ENCODE data around the gene PODN.

The PODN gene

DNA sequence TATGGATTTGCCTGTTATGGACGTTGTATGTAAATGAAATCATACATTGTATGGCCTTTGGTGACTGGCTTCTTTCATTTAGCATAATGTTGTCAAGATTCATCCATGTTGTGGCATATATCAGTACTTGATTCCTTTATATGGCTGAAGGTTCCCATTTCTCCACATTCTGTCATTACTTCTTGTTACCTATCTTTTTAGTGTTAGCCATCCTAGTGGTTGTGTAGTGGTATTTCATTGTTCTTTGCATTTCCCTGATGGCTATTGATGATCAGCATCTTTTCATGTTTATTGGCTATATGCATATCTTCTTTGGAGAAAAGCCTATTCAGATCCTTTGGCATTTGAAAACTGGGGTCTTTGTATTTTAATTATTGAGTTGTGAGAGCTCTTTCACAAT, 39.8 kb upstream of the PODN start:
- TF ChIP-seq BHLHE40 (IDR thresholded peaks at IDR 0.05; ENCODE audit: borderline replicate concordance), result no peak
- no peak for TF ChIP-seq L3MBTL2 (conservative IDR thresholded peaks at IDR 0.05)
- TF ChIP-seq SP1 (IDR thresholded peaks at IDR 0.05), result no peak
- TF ChIP-seq CTBP1 (IDR thresholded peaks at IDR 0.05; ENCODE audit: borderline replicate concordance), result no peak
- no peak for TF ChIP-seq SUZ12 (IDR thresholded peaks at IDR 0.05)
- TF ChIP-seq, protein P1, sequence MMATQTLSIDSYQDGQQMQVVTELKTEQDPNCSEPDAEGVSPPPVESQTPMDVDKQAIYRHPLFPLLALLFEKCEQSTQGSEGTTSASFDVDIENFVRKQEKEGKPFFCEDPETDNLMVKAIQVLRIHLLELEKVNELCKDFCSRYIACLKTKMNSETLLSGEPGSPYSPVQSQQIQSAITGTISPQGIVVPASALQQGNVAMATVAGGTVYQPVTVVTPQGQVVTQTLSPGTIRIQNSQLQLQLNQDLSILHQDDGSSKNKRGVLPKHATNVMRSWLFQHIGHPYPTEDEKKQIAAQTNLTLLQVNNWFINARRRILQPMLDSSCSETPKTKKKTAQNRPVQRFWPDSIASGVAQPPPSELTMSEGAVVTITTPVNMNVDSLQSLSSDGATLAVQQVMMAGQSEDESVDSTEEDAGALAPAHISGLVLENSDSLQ (IDR thresholded peaks at IDR 0.05), result no peak
- TF ChIP-seq ZNF384 (IDR thresholded peaks at IDR 0.05), result no peak
- TF ChIP-seq FOXK2 (IDR thresholded peaks at IDR 0.05), result no peak
- no peak for TF ChIP-seq HDGF (IDR thresholded peaks at IDR 0.05; ENCODE audit: borderline replicate concordance)
- no peak for TF ChIP-seq ARNT (IDR thresholded peaks at IDR 0.05)
- no peak for TF ChIP-seq FOXM1 (IDR thresholded peaks at IDR 0.05; ENCODE audit: borderline replicate concordance)
- TF ChIP-seq ELF4 (IDR thresholded peaks at IDR 0.05), result no peak
- no peak for TF ChIP-seq LEF1 (IDR thresholded peaks at IDR 0.05; ENCODE audit: borderline replicate concordance)
- no peak for TF ChIP-seq FOXA1 (IDR thresholded peaks at IDR 0.05)
- TF ChIP-seq TARDBP (IDR thresholded peaks at IDR 0.05), result no peak
- TF ChIP-seq NFRKB (IDR thresholded peaks at IDR 0.05), result no peak
- ChIA-PET CTCF (no interaction called here), POLR2A (no interaction called here)
- DNase-seq (ENCODE audit: extremely low spot score), result no peak

DNA sequence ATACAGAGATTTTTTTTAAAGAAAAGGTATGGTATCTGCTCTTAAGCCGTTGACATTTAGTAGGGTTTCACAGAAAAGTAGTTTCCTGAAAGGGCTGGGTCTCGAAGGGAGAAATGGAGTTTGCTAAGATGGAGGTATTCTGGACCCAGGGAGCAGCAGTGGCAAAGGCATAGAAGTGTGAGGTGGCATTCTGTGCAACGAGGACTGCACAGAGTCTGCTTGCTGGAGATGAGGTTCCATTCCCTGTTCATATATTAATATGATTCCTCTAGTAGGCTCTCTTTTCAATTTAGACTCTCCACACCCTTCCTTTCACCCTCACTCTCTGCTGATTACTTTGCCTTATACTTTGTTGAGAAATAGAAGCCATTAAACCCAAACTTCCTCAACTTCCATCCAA, 38.5 kb upstream of the PODN start:
- POLR2A ChIA-PET, result no interaction called here
- no peak for DNase-seq (ENCODE audit: extremely low spot score)
- CTCF ChIA-PET, result no interaction called here
- no peak for TF ChIP-seq FOXM1 (IDR thresholded peaks at IDR 0.05; ENCODE audit: borderline replicate concordance)

DNA sequence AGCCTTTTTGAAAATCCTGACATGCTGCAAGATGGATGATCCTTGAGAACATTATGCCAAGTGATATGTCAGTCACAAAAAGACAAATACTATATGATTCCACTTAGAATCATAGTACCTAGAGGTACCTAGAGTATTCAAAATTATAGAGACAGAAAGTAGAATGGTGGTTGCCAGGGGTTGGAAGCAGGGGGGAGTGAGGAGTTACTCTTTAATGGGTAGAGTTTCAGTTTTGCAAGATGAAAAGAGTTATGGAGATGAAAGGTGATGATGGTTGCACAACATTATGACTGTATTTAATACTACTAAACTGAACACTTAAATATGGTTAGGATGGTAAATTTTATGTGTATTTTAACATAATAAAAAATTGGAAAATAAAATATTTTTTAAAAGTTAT, 37.9 kb upstream of the PODN start:
- POLR2A ChIA-PET, result interaction anchor here (1.7 kb wide), 1 partner anchor 9 kb away, joined by 4 read pairs; no protein-coding TSS in a partner anchor
- DNase-seq (ENCODE audit: extremely low spot score), result no peak
- CTCF ChIA-PET, result no interaction called here
- TF ChIP-seq ZNF384 (IDR thresholded peaks at IDR 0.05), result no peak
- no peak for TF ChIP-seq LEF1 (IDR thresholded peaks at IDR 0.05; ENCODE audit: borderline replicate concordance)
- no peak for TF ChIP-seq L3MBTL2 (conservative IDR thresholded peaks at IDR 0.05)
- TF ChIP-seq ELF4 (IDR thresholded peaks at IDR 0.05), result no peak
- TF ChIP-seq CTBP1 (IDR thresholded peaks at IDR 0.05; ENCODE audit: borderline replicate concordance), result no peak
- TF ChIP-seq FOXM1 (IDR thresholded peaks at IDR 0.05; ENCODE audit: borderline replicate concordance), result no peak
- TF ChIP-seq BHLHE40 (IDR thresholded peaks at IDR 0.05; ENCODE audit: borderline replicate concordance), result no peak
- no peak for TF ChIP-seq TARDBP (IDR thresholded peaks at IDR 0.05)
- TF ChIP-seq, protein P1 (IDR thresholded peaks at IDR 0.05), result no peak
- TF ChIP-seq SP1 (IDR thresholded peaks at IDR 0.05), result no peak
- TF ChIP-seq FOXA1 (IDR thresholded peaks at IDR 0.05), result no peak
- no peak for TF ChIP-seq SUZ12 (IDR thresholded peaks at IDR 0.05)
- no peak for TF ChIP-seq ARNT (IDR thresholded peaks at IDR 0.05)
- no peak for TF ChIP-seq NFRKB (IDR thresholded peaks at IDR 0.05)
- TF ChIP-seq FOXK2 (IDR thresholded peaks at IDR 0.05), result no peak
- no peak for TF ChIP-seq HDGF (IDR thresholded peaks at IDR 0.05; ENCODE audit: borderline replicate concordance)

DNA sequence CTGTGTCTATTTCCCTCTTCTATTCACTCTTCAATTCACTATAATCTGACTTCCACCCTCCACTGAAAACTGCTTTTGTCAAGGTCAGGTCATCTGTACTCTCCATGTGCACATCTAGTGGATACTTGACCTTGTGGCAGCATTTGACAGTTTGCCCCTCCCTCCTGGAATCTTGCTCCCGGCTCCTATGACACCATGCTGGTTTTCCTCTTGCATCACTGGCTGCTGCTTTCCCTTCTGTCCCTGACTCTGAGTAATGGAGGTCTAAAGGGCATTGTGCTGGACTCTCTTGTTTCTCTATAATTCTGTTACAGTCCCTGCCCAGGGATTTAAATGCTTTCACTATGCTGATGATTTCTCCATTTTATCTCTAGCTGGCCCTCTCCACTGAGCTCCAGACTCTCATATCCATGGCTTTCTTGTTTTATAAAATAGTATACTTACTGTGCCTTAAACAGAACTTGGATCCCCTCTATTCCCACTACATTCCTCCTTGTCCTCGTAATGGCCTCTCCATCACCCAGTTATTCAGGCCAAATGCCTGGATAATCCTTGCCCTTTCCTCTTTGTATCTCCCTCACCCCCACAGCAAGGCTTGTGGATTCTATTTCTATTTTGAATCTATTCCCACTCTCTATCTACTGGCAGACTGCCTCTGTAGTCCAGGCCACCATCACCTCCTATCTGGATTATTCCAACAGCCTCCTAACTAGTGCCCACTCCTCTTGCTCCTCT, 36.8 kb upstream of the PODN start:
- ChIA-PET POLR2A (interaction anchor here (1.7 kb wide), 1 partner anchor 10 kb away, joined by 4 read pairs; no protein-coding TSS in a partner anchor), CTCF (interaction anchor here (0.6 kb wide), 1 partner anchor 96 kb away, joined by 3 read pairs; no protein-coding TSS in a partner anchor)
- peak; percentile 25 for DNase-seq (ENCODE audit: extremely low spot score)
- TF ChIP-seq ELF4 (IDR thresholded peaks at IDR 0.05) (no peak), BHLHE40 (IDR thresholded peaks at IDR 0.05; ENCODE audit: borderline replicate concordance) (no peak), NFRKB (IDR thresholded peaks at IDR 0.05) (no peak), FOXK2 (IDR thresholded peaks at IDR 0.05) (no peak), ZNF384 (IDR thresholded peaks at IDR 0.05) (no peak), L3MBTL2 (conservative IDR thresholded peaks at IDR 0.05) (no peak), SUZ12 (IDR thresholded peaks at IDR 0.05) (no peak), FOXA1 (IDR thresholded peaks at IDR 0.05) (no peak), TARDBP (IDR thresholded peaks at IDR 0.05) (no peak), SP1 (IDR thresholded peaks at IDR 0.05) (no peak), CTBP1 (IDR thresholded peaks at IDR 0.05; ENCODE audit: borderline replicate concordance) (no peak), ARNT (IDR thresholded peaks at IDR 0.05) (no peak)
- TF ChIP-seq, protein P1 (IDR thresholded peaks at IDR 0.05), result no peak; the same call in 1 of the 2 replicates

DNA sequence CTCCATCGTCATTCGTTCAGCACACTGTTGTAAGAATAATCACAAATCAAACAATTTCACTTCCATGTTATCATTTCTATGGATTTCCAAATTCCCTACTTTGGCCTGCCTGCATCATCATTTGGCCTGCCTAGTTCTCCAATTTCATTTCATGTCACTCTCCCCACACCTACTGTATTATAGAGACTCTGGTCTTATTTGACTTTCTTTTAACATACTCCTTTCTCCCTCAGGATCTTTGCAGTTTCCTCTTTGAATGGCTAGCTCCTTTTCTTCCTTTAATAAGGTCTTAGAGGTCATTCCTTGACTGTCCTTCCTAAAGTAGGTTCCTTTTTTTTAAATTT, 36.3 kb upstream of the PODN start:
- no peak for DNase-seq (ENCODE audit: extremely low spot score)
- no peak for TF ChIP-seq FOXM1 (IDR thresholded peaks at IDR 0.05; ENCODE audit: borderline replicate concordance)
- no peak for TF ChIP-seq ARNT (IDR thresholded peaks at IDR 0.05)
- no peak for TF ChIP-seq SP1 (IDR thresholded peaks at IDR 0.05)
- no peak for TF ChIP-seq SUZ12 (IDR thresholded peaks at IDR 0.05)
- TF ChIP-seq LEF1 (IDR thresholded peaks at IDR 0.05; ENCODE audit: borderline replicate concordance), result no peak
- no peak for TF ChIP-seq L3MBTL2 (conservative IDR thresholded peaks at IDR 0.05)
- no peak for TF ChIP-seq FOXK2 (IDR thresholded peaks at IDR 0.05)
- no peak for TF ChIP-seq ZNF384 (IDR thresholded peaks at IDR 0.05)
- TF ChIP-seq BHLHE40 (IDR thresholded peaks at IDR 0.05; ENCODE audit: borderline replicate concordance), result no peak
- no peak for TF ChIP-seq HDGF (IDR thresholded peaks at IDR 0.05; ENCODE audit: borderline replicate concordance)
- no peak for TF ChIP-seq FOXA1 (IDR thresholded peaks at IDR 0.05)
- no peak for TF ChIP-seq ELF4 (IDR thresholded peaks at IDR 0.05)
- TF ChIP-seq TARDBP (IDR thresholded peaks at IDR 0.05), result no peak
- TF ChIP-seq NFRKB (IDR thresholded peaks at IDR 0.05), result no peak
- POLR2A ChIA-PET, result interaction anchor here (1.7 kb wide), 1 partner anchor 11 kb away, joined by 4 read pairs; no protein-coding TSS in a partner anchor
- CTCF ChIA-PET, result no interaction called here

DNA sequence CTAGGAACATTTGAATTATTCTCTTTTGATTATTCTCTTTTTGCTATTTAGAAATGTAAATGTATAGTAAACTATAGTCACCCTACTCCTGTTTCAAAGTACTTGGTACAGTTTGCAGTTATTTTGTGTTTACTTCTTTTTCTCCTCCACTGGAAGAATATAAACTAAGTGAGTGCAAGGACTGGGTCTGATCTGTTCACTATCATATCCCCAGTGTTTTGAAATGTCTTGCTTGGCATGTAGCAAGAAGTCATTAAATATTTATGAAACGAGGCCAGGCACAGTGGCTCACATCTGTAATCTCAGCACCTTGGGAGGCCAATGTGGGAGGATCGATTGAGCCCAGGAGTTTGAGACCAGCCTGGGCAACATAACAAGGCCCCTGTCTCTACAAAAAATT, 35.8 kb upstream of the PODN start:
- ChIA-PET CTCF (no interaction called here), POLR2A (no interaction called here)
- DNase-seq (ENCODE audit: extremely low spot score), result no peak
- TF ChIP-seq FOXA1 (IDR thresholded peaks at IDR 0.05), result no peak
- no peak for TF ChIP-seq FOXM1 (IDR thresholded peaks at IDR 0.05; ENCODE audit: borderline replicate concordance)
- TF ChIP-seq ELF4 (IDR thresholded peaks at IDR 0.05), result no peak
- no peak for TF ChIP-seq LEF1 (IDR thresholded peaks at IDR 0.05; ENCODE audit: borderline replicate concordance)
- no peak for TF ChIP-seq SP1 (IDR thresholded peaks at IDR 0.05)
- no peak for TF ChIP-seq TARDBP (IDR thresholded peaks at IDR 0.05)
- TF ChIP-seq ZNF384 (IDR thresholded peaks at IDR 0.05), result no peak
